Measurements from ENCODE around the gene SNURF.

The SNURF gene

GRCh38 chr15:24954783-24955530 lies at the start of gene SNURF, which contains the start of gene SNRPN:
SNURF (plus strand) TSS chr15:24954987; CDS start chr15:24955049, 62 bp downstream.
SNRPN (plus strand) TSS chr15:24954987; CDS start chr15:24974454, 19,467 bp downstream.
- Histone ChIP-seq H3K4me1 (ENCODE audit: control insufficient read depth, insufficient read depth, low read length) (no peaks in the 10 kb centered on the region), H3K36me3 (ENCODE audit: control insufficient read depth in 2 of 2, insufficient read depth in 1 of 2, low read length in 2 of 2) (no peaks in the 10 kb centered on the region), H3K9me3 (ENCODE audit: control insufficient read depth, insufficient read depth, low read depth, low read length) (no peaks in the 10 kb centered on the region), H3K27ac (ENCODE audit: extremely low read depth, low read depth, low read length) (no peak within 1 kb of the TSS), H3K4me3 (ENCODE audit: low read depth, low read length) (no peak within 1 kb of the TSS)
- TF ChIP-seq ZNF138 (tag by site-specific recombination; IDR thresholded peaks at IDR 0.05; ENCODE audit: borderline replicate concordance): no peak
- TF ChIP-seq ZSCAN16 (tag by site-specific recombination; IDR thresholded peaks at IDR 0.05): no peak
- no peak for TF ChIP-seq ZNF585B (tag by site-specific recombination; IDR thresholded peaks at IDR 0.05)
- no peak for TF ChIP-seq CTCF (tag by site-specific recombination; IDR thresholded peaks at IDR 0.05)
- ChIA-PET POLR2A (no interaction called here), CTCF (no interaction called here)

- Histone ChIP-seq H3K27ac (ENCODE audit: extremely low read depth, low read depth, low read length) (no peak overlapping the region), H3K36me3 (ENCODE audit: control insufficient read depth in 2 of 2, insufficient read depth in 1 of 2, low read length in 2 of 2) (no peaks in the 10 kb centered on the region), H3K9me3 (ENCODE audit: control insufficient read depth, insufficient read depth, low read depth, low read length) (no peaks in the 10 kb centered on the region), H3K4me3 (ENCODE audit: low read depth, low read length) (no peak overlapping the region), H3K4me1 (ENCODE audit: control insufficient read depth, insufficient read depth, low read length) (no peaks in the 10 kb centered on the region)
- POLR2A ChIA-PET: no interaction called here
- CTCF ChIA-PET: no interaction called here
- no peak for TF ChIP-seq ZFHX2 (tag by site-specific recombination; conservative IDR thresholded peaks at IDR 0.05)
- no peak for TF ChIP-seq ZNF37A (tag by site-specific recombination; IDR thresholded peaks at IDR 0.05)
- no peak for TF ChIP-seq ZNF791 (tag by site-specific recombination; IDR thresholded peaks at IDR 0.05)
- TF ChIP-seq ZNF416 (tag by site-specific recombination; IDR thresholded peaks at IDR 0.05): no peak
- TF ChIP-seq PBX3 (CRISPR knock-in tag; IDR thresholded peaks at IDR 0.05): no peak
- TF ChIP-seq GFI1B (tag by site-specific recombination; IDR thresholded peaks at IDR 0.05): no peak
- no peak for TF ChIP-seq ZXDB (tag by site-specific recombination; IDR thresholded peaks at IDR 0.05)
- TF ChIP-seq ZNF26 (tag by site-specific recombination; IDR thresholded peaks at IDR 0.05): no peak
- TF ChIP-seq ZSCAN16 (tag by site-specific recombination; IDR thresholded peaks at IDR 0.05): no peak
- TF ChIP-seq ZBTB1 (tag by site-specific recombination; IDR thresholded peaks at IDR 0.05): no peak
- no peak for TF ChIP-seq ZNF548 (tag by site-specific recombination; IDR thresholded peaks at IDR 0.05)
- TF ChIP-seq ZNF133 (tag by site-specific recombination; IDR thresholded peaks at IDR 0.05): no peak
- TF ChIP-seq HOXC10 (CRISPR knock-in tag; IDR thresholded peaks at IDR 0.05): no peak
- TF ChIP-seq ZNF274 (IDR thresholded peaks at IDR 0.05; ENCODE audit: low read length): no peak
- TF ChIP-seq ZNF274 (tag by site-specific recombination; IDR thresholded peaks at IDR 0.05; ENCODE audit: borderline replicate concordance): no peak
- TF ChIP-seq ZNF518A (tag by site-specific recombination; conservative IDR thresholded peaks at IDR 0.05; ENCODE audit: low read depth): no peak
These were observed 38.3 kb upstream of the SNURF start for GRCh38 chr15:24916305-24917009.

All from HEK293 (cell line).